ENCODE results near the gene KIF26B. TPM values are rescaled to one million over a fixed set of nuclear protein-coding genes. Genes with fewer than 3 reads are reported as not detected.
"Not testable (repeated sequence)": the region's sequence is repeated elsewhere in the genome, so short reads cannot be mapped to it uniquely, and the experiment has no call there.

KIF26B gene
- polyA plus RNA-seq, 1 donor (not counting 4 experiments of a cell fraction or from before 2014, with no cell fraction given): 0.58 TPM

DNA sequence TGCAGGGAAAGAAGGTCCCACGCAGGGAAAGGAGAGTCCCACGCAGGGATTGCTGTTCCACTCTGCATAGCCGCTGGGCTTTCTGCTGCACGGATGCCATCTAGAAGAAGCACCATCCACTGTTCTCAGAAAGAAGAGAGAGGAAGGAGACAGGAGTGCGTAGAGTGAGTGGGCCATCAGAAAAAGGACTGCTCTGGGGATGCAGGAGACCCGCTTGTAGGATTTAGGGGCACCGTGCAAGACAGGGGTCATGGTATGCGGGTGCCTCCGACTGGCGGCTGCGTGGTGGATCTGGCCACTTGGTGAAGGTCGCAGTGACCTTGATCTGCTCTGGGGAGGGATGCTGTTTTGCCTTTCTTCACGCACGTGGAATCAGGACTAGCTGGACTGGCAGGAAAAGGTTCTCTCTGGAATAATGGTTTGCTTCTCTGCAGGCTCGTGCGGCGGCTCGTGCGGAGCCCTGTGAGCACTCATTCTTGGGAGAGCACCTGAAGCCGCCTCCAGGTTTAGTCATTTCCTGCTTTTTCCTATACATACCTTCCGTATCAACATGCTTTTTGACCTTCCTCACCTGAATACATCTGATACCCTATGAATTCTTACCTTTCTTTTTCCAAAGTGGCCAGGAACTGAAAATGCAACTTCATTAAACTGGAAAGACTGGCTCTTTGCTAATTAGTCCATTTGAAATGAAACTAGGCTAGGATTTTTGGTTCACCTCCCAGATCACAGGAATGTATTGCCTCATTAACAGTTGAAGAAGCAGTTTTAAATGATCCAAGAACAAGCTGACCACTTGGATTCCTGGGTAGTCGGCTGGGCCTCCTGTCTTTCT, 181.6 kb downstream of the KIF26B start:
- dilution Hi-C loops (cut with MboI; ENCODE audit: extremely low pct_ligation_motif_present, low sequenced_read_pairs): no loop called here
- H3K9me3 ChIP-seq (ENCODE audit: control insufficient read depth, low read depth, low read length): no peaks in the 10 kb centered on the region
- no peaks in the 10 kb centered on the region for H3K9me1 ChIP-seq (ENCODE audit: control insufficient read depth, extremely low read depth, insufficient read depth, low read length)
- no peaks in the 10 kb centered on the region for H3K36me3 ChIP-seq (ENCODE audit: control insufficient read depth in 2 of 2, extremely low read depth in 1 of 2, insufficient read depth in 2 of 2, low read length in 2 of 2)
- H3K9ac ChIP-seq (ENCODE audit: control insufficient read depth, extremely low read depth, insufficient read depth, low read length): peak overlapping the region; percentile 4
- H3K4me3 ChIP-seq (ENCODE audit: control insufficient read depth in 2 of 3, extremely low read depth in 1 of 3, insufficient read depth in 2 of 3, low read depth in 1 of 3, low read length in 3 of 3): peak overlapping the region in 2 of 3 experiments; percentile 4 to 29
- H3K27me3 ChIP-seq (ENCODE audit: control insufficient read depth, extremely low read depth, insufficient read depth, low read length): no peaks in the 10 kb centered on the region
- no peaks in the 10 kb centered on the region for H3K79me2 ChIP-seq (ENCODE audit: control insufficient read depth, insufficient read depth, low read length)
- peak overlapping the region; percentile 31 for H3K27ac ChIP-seq (ENCODE audit: control insufficient read depth, insufficient read depth, low read length)
- no peaks in the 10 kb centered on the region for H4K20me1 ChIP-seq (ENCODE audit: control insufficient read depth, extremely low read depth, insufficient read depth, low read length)
- peak overlapping the region; percentile 69 for H3K4me2 ChIP-seq (ENCODE audit: control insufficient read depth, extremely low read depth, insufficient read depth, low read depth, low read length)
- H2AFZ ChIP-seq (ENCODE audit: control insufficient read depth, low read length): peak overlapping the region; percentile 70
- peak; percentile 74 for FAIRE-seq
- TF ChIP-seq, protein P1, sequence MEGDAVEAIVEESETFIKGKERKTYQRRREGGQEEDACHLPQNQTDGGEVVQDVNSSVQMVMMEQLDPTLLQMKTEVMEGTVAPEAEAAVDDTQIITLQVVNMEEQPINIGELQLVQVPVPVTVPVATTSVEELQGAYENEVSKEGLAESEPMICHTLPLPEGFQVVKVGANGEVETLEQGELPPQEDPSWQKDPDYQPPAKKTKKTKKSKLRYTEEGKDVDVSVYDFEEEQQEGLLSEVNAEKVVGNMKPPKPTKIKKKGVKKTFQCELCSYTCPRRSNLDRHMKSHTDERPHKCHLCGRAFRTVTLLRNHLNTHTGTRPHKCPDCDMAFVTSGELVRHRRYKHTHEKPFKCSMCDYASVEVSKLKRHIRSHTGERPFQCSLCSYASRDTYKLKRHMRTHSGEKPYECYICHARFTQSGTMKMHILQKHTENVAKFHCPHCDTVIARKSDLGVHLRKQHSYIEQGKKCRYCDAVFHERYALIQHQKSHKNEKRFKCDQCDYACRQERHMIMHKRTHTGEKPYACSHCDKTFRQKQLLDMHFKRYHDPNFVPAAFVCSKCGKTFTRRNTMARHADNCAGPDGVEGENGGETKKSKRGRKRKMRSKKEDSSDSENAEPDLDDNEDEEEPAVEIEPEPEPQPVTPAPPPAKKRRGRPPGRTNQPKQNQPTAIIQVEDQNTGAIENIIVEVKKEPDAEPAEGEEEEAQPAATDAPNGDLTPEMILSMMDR (optimal IDR thresholded peaks at IDR 0.05 in 1 of 3, IDR thresholded peaks at IDR 0.05 in 1 of 3, conservative IDR thresholded peaks at IDR 0.05 in 1 of 3; ENCODE audit: extremely low read depth in 1 of 3, insufficient read depth in 2 of 3, low read length in 3 of 3): no peak
- TF ChIP-seq EZH2 (IDR thresholded peaks at IDR 0.05; ENCODE audit: low read length): no peak
- DNase-seq (ENCODE audit: low read depth, low spot score): peak; percentile 5
- H3K4me1 ChIP-seq (ENCODE audit: control insufficient read depth, extremely low read depth, insufficient read depth, low read length): peaks cover 8% of the 10 kb centered on the region

DNA sequence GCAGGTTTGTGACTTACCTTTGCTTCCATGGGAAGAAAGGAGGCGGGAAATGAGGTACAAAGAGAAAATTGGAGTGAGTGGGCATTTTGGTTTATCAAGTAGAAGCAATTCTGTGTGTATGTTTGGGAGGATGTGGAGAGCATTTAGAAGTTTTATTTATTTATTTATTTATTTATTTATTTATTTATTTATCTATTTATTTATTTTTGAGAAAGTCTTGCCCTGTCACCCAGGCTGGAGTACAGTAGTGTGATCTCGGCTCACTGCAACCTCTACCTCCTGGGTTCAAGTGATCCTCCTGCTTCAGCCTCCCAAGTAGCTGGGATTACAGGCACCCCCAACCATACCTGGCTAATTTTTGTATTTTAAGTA, 182.2 kb downstream of the KIF26B start:
- FAIRE-seq; H3K9me1 ChIP-seq (ENCODE audit: control insufficient read depth, extremely low read depth, insufficient read depth, low read length); H4K20me1 ChIP-seq (ENCODE audit: control insufficient read depth, extremely low read depth, insufficient read depth, low read length); H3K36me3 ChIP-seq (ENCODE audit: control insufficient read depth in 2 of 2, extremely low read depth in 1 of 2, insufficient read depth in 2 of 2, low read length in 2 of 2); H3K9me3 ChIP-seq (ENCODE audit: control insufficient read depth, low read depth, low read length); H3K27me3 ChIP-seq (ENCODE audit: control insufficient read depth, extremely low read depth, insufficient read depth, low read length); H3K4me1 ChIP-seq (ENCODE audit: control insufficient read depth, extremely low read depth, insufficient read depth, low read length); dilution Hi-C loops (cut with MboI; ENCODE audit: extremely low pct_ligation_motif_present, low sequenced_read_pairs); DNase-seq (ENCODE audit: low read depth, low spot score); H3K79me2 ChIP-seq (ENCODE audit: control insufficient read depth, insufficient read depth, low read length); H3K9ac ChIP-seq (ENCODE audit: control insufficient read depth, extremely low read depth, insufficient read depth, low read length): not testable (repeated sequence)
- Histone ChIP-seq H2AFZ (ENCODE audit: control insufficient read depth, low read length) (peak overlapping the region; percentile 70), H3K27ac (ENCODE audit: control insufficient read depth, insufficient read depth, low read length) (peak overlapping the region; percentile 31), H3K4me3 (ENCODE audit: control insufficient read depth in 2 of 3, extremely low read depth in 1 of 3, insufficient read depth in 2 of 3, low read depth in 1 of 3, low read length in 3 of 3) (peak overlapping the region in 1 of 3 experiments; percentile 29), H3K4me2 (ENCODE audit: control insufficient read depth, extremely low read depth, insufficient read depth, low read depth, low read length) (peak overlapping the region; percentile 69)
